Osteoblast (primary cell): ENCODE results near the gene HTRA1. TPM values are rescaled to one million over a fixed set of nuclear protein-coding genes. Genes with fewer than 3 reads are reported as not detected.

Source experiments
- DNase-seq: peaks from one replicate; pipeline ENCODE4 v3.0.0; 2011; ENCODE audit warnings: low spot score, mixed read lengths; ENCODE audit not compliant: insufficient read length; ENCODE audit errors: missing footprints
- H2AFZ ChIP-seq: 2 replicates; pipeline ENCODE4 v1.6.0; 2011; ENCODE audit warnings: mild to moderate bottlenecking, low read length
- H3K27ac ChIP-seq: 2 replicates; pipeline ENCODE4 v1.5.1; 2011; ENCODE audit warnings: mild to moderate bottlenecking, low read depth, low read length, moderate library complexity
- H3K27me3 ChIP-seq: 2 replicates; pipeline ENCODE4 v1.6.0; 2012; ENCODE audit warnings: mild to moderate bottlenecking, control low read depth, inconsistent platforms, low read length, moderate library complexity; ENCODE audit not compliant: insufficient read depth
- H3K36me3 ChIP-seq: 2 replicates; pipeline ENCODE4 v1.5.1; 2011; ENCODE audit warnings: mild to moderate bottlenecking, low read length, control low read depth, moderate library complexity; ENCODE audit not compliant: insufficient read depth
- H3K4me1 ChIP-seq: 2 replicates; pipeline ENCODE4 v1.5.1; 2011; ENCODE audit warnings: mild to moderate bottlenecking, low read length, control low read depth, moderate library complexity; ENCODE audit not compliant: insufficient read depth
- H3K4me2 ChIP-seq: 2 replicates; pipeline ENCODE4 v1.6.0; 2011; ENCODE audit warnings: mild to moderate bottlenecking, low read length; ENCODE audit not compliant: insufficient read depth
- H3K4me3 ChIP-seq: fragments of 200-600 bp; sonication (generic); 3 replicates; pipeline ENCODE4 v1.5.1; 2012; ENCODE audit warnings: mild to moderate bottlenecking, low read length, inconsistent platforms; ENCODE audit not compliant: insufficient read depth
- H3K79me2 ChIP-seq: 2 replicates; pipeline ENCODE4 v1.6.0; 2012; ENCODE audit warnings: mild to moderate bottlenecking, low read length, control low read depth, inconsistent platforms; ENCODE audit not compliant: insufficient read depth
- H3K9me3 ChIP-seq: 2 replicates; pipeline ENCODE4 v1.5.1; 2011; ENCODE audit warnings: low read depth, low read length, control low read depth
- H4K20me1 ChIP-seq: 2 replicates; pipeline ENCODE4 v1.6.0; 2012; ENCODE audit warnings: mild to moderate bottlenecking, low read length, control low read depth; ENCODE audit not compliant: insufficient read depth
- total RNA-seq: library from RNA; depleted of rRNA; stranded (reverse); fragments of >200 nt; gene quantifications from 2 replicates; pipeline ENCODE4 v1.2.3, GENCODE V29; 2012
- TF ChIP-seq, protein P1 (sequence below): IDR thresholded peaks from 2 replicates; pipeline ENCODE4 v1.5.1; 2011; ENCODE audit warnings: mild to moderate bottlenecking, low read depth, low read length, moderate library complexity; ENCODE audit errors: extremely low read depth

HTRA1 gene
- total RNA-seq, 1 donor = 392 TPM

- H3K4me2 ChIP-seq = peak overlapping the region; percentile 62
- TF ChIP-seq, protein P1, sequence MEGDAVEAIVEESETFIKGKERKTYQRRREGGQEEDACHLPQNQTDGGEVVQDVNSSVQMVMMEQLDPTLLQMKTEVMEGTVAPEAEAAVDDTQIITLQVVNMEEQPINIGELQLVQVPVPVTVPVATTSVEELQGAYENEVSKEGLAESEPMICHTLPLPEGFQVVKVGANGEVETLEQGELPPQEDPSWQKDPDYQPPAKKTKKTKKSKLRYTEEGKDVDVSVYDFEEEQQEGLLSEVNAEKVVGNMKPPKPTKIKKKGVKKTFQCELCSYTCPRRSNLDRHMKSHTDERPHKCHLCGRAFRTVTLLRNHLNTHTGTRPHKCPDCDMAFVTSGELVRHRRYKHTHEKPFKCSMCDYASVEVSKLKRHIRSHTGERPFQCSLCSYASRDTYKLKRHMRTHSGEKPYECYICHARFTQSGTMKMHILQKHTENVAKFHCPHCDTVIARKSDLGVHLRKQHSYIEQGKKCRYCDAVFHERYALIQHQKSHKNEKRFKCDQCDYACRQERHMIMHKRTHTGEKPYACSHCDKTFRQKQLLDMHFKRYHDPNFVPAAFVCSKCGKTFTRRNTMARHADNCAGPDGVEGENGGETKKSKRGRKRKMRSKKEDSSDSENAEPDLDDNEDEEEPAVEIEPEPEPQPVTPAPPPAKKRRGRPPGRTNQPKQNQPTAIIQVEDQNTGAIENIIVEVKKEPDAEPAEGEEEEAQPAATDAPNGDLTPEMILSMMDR = peak; percentile 21
- H3K27me3 ChIP-seq = no peaks in the 10 kb centered on the region
- H3K27ac ChIP-seq = peak overlapping the region; percentile 74
- no peaks in the 10 kb centered on the region for H3K9me3 ChIP-seq
- H4K20me1 ChIP-seq = peaks cover 35% of the 10 kb centered on the region
- H3K4me3 ChIP-seq = peak overlapping the region; percentile 26
- peak; percentile 96 for DNase-seq
- H3K4me1 ChIP-seq = peaks cover 29% of the 10 kb centered on the region
- peaks cover 80% of the 10 kb centered on the region for H3K79me2 ChIP-seq
- H3K36me3 ChIP-seq = peaks cover 5% of the 10 kb centered on the region
- H2AFZ ChIP-seq = no peak overlapping the region
Measured at GRCh38 chr10:122468926-122469781, 7.8 kb downstream of the HTRA1 start.

- Histone ChIP-seq H3K36me3 (peaks cover 5% of the 10 kb centered on the region), H3K27ac (peak overlapping the region; percentile 74), H2AFZ (no peak overlapping the region), H3K4me1 (peaks cover 30% of the 10 kb centered on the region), H3K79me2 (peaks cover 80% of the 10 kb centered on the region), H3K4me2 (no peak overlapping the region), H3K27me3 (no peaks in the 10 kb centered on the region), H4K20me1 (peaks cover 28% of the 10 kb centered on the region), H3K9me3 (no peaks in the 10 kb centered on the region), H3K4me3 (no peak overlapping the region)
- DNase-seq = no peak
- TF ChIP-seq, protein P1 = no peak
Measured at GRCh38 chr10:122469848-122470247, 8.5 kb downstream of the HTRA1 start.

GRCh38 chr10:122471531-122472177 lies 10.3 kb downstream of the HTRA1 start:
- Histone ChIP-seq H3K27ac (peak overlapping the region; percentile 50), H3K4me2 (peak overlapping the region; percentile 28), H3K4me3 (no peak overlapping the region), H3K9me3 (no peaks in the 10 kb centered on the region), H3K79me2 (peaks cover 73% of the 10 kb centered on the region), H3K4me1 (peaks cover 41% of the 10 kb centered on the region), H2AFZ (no peak overlapping the region), H4K20me1 (peaks cover 27% of the 10 kb centered on the region), H3K27me3 (no peaks in the 10 kb centered on the region), H3K36me3 (peaks cover 5% of the 10 kb centered on the region)
- TF ChIP-seq, protein P1 = no peak
- peak; percentile 35 for DNase-seq

DNA sequence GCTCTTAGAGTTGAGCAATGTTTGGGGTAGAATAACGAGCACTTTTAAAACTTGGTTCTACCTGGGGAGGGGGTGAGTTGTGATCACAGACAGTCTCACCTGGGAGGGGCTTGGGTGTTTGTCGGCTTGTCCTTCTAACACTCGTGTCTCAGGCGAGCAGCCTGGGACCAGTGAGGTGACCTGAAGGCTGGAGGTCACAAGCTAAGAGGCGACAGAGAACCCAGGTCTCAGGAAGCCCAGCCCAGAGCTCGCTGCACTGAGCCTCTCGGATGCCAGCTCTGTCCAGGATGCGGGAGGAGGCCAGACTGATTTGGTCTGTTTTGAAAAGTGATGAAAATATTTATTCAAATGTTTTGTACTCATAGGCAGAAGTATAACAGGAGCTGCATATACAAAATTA lies 11.8 kb downstream of the HTRA1 start:
- no peaks in the 10 kb centered on the region for H3K9me3 ChIP-seq
- TF ChIP-seq, protein P1 = no peak
- H3K27me3 ChIP-seq = no peaks in the 10 kb centered on the region
- peaks cover under 1% of the 10 kb centered on the region for H3K36me3 ChIP-seq
- no peak overlapping the region for H3K27ac ChIP-seq
- peaks cover 19% of the 10 kb centered on the region for H4K20me1 ChIP-seq
- peaks cover 69% of the 10 kb centered on the region for H3K79me2 ChIP-seq
- H3K4me1 ChIP-seq = peaks cover 38% of the 10 kb centered on the region
- DNase-seq = no peak
- no peak overlapping the region for H2AFZ ChIP-seq
- H3K4me2 ChIP-seq = no peak overlapping the region
- no peak overlapping the region for H3K4me3 ChIP-seq
